Osteocyte (in vitro differentiated cells): ENCODE results near the gene HOXD11. TPM values are rescaled to one million over a fixed set of nuclear protein-coding genes. Genes with fewer than 3 reads are reported as not detected.

ENCODE experiments used
- DNase-seq: peaks from one replicate; pipeline ENCODE4 v3.0.0; 2021; ENCODE audit warnings: mixed read lengths; ENCODE audit not compliant: unreplicated experiment; ENCODE audit errors: extremely low spot score
- H3K27ac Mint-ChIP-seq: one replicate; pipeline ENCODE4 v1.8.0; 2021; ENCODE audit warnings: mild to moderate bottlenecking, mixed read lengths; ENCODE audit not compliant: unreplicated experiment
- H3K27me3 Mint-ChIP-seq: one replicate; pipeline ENCODE4 v1.8.0; 2021; ENCODE audit warnings: mixed read lengths; ENCODE audit not compliant: unreplicated experiment
- H3K36me3 Mint-ChIP-seq: one replicate; pipeline ENCODE4 v1.8.0; 2021; ENCODE audit warnings: mixed read lengths; ENCODE audit not compliant: unreplicated experiment
- H3K4me1 Mint-ChIP-seq: one replicate; pipeline ENCODE4 v1.8.0; 2021; ENCODE audit warnings: mixed read lengths; ENCODE audit not compliant: unreplicated experiment
- H3K4me3 Mint-ChIP-seq: one replicate; pipeline ENCODE4 v1.8.0; 2021; ENCODE audit warnings: mild to moderate bottlenecking, moderate library complexity, mixed read lengths; ENCODE audit not compliant: unreplicated experiment
- H3K9me3 Mint-ChIP-seq: one replicate; pipeline ENCODE4 v1.8.0; 2021; ENCODE audit warnings: mixed read lengths; ENCODE audit not compliant: unreplicated experiment
- CTCF ChIP-seq: fragments of 200-600 bp; sonication (generic); IDR thresholded peaks from 2 replicates; pipeline ENCODE4 v1.5.0; 2021; ENCODE audit warnings: antibody characterized with exemption, mild to moderate bottlenecking, moderate library complexity
- microRNA-seq: library from miRNA; unstranded; fragments of <30 nt; microRNA quantifications from one replicate; pipeline ENCODE4 v1.1.0, GENCODE V29; 2020; ENCODE audit not compliant: unreplicated experiment
- total RNA-seq: library from RNA; stranded (reverse); gene quantifications from 2 replicates; pipeline ENCODE4 v1.2.1, GENCODE V29; 2021

The HOXD11 gene
- total RNA-seq, 1 donor from 2014 or later: not detected

- peaks cover 19% of the 10 kb centered on the region for H3K4me1 Mint-ChIP-seq
- no peak for DNase-seq
- H3K4me3 Mint-ChIP-seq: peak overlapping the region; percentile 8
- no peak overlapping the region for H3K27ac Mint-ChIP-seq
- TF ChIP-seq CTCF: no peak
- no peaks in the 10 kb centered on the region for H3K9me3 Mint-ChIP-seq
- no peaks in the 10 kb centered on the region for H3K36me3 Mint-ChIP-seq
- peaks cover 85% of the 10 kb centered on the region for H3K27me3 Mint-ChIP-seq
Measured at GRCh38 chr2:176157499-176158185, 50.6 kb downstream of the HOXD11 start.

GRCh38 chr2:176158186-176158591, 51.1 kb downstream of the HOXD11 start:
- no peak overlapping the region for H3K4me3 Mint-ChIP-seq
- no peak for TF ChIP-seq CTCF
- no peak for DNase-seq
- no peaks in the 10 kb centered on the region for H3K36me3 Mint-ChIP-seq
- no peak overlapping the region for H3K27ac Mint-ChIP-seq
- H3K27me3 Mint-ChIP-seq: peaks cover 84% of the 10 kb centered on the region
- no peaks in the 10 kb centered on the region for H3K9me3 Mint-ChIP-seq
- H3K4me1 Mint-ChIP-seq: peaks cover 19% of the 10 kb centered on the region

GRCh38 chr2:176158855-176159662, 52.0 kb downstream of the HOXD11 start:
- DNase-seq: no peak
- H3K4me3 Mint-ChIP-seq: no peak overlapping the region
- H3K27ac Mint-ChIP-seq: no peak overlapping the region
- H3K36me3 Mint-ChIP-seq: no peaks in the 10 kb centered on the region
- peaks cover 84% of the 10 kb centered on the region for H3K27me3 Mint-ChIP-seq
- peaks cover 19% of the 10 kb centered on the region for H3K4me1 Mint-ChIP-seq
- no peak for TF ChIP-seq CTCF
- peaks cover under 1% of the 10 kb centered on the region for H3K9me3 Mint-ChIP-seq

Small RNAs within 50 kb of the gene (microRNA-seq; reads per million reads assigned to microRNA genes)
- gene MIR10B: 2.2 reads per million

Other genes with a start within 250 kb of the HOXD11 start
- 33.5 and 34.7 TPM in 2 replicates for gene LNPK, start 105.0 kb upstream of the HOXD11 start, total RNA-seq
- gene EVX2, start 23.3 kb upstream of the HOXD11 start, total RNA-seq: not detected in 2 replicates
- not detected in 2 replicates for gene HOXD13, start 14.6 kb upstream of the HOXD11 start, total RNA-seq
- not detected in 2 replicates for gene HOXD12, start 7.5 kb upstream of the HOXD11 start, total RNA-seq
- gene HOXD10, start 9.5 kb downstream of the HOXD11 start, total RNA-seq: not detected in 2 replicates
- gene HOXD9, start 15.4 kb downstream of the HOXD11 start, total RNA-seq: not detected in 2 replicates
- gene HOXD8, start 22.4 kb downstream of the HOXD11 start, total RNA-seq: not detected in 2 replicates
- not detected in 2 replicates for gene HOXD4, start 44.3 kb downstream of the HOXD11 start, total RNA-seq
- gene HOXD3, start 50.0 kb downstream of the HOXD11 start, total RNA-seq: not detected in 2 replicates
- gene HOXD1, start 81.4 kb downstream of the HOXD11 start, total RNA-seq: not detected in 2 replicates
- 23.6 and 23.8 TPM in 2 replicates for gene MTX2, start 162.2 kb downstream of the HOXD11 start, total RNA-seq